SK-N-SH (cell line): ENCODE results near the gene MPPED2. TPM values are rescaled to one million over a fixed set of nuclear protein-coding genes. Genes with fewer than 3 reads are reported as not detected.

Source experiments
- CTCF ChIA-PET: fragments of 300-600, 350-600 bp; formaldehyde crosslinking; extraction: SDS; loops from one replicate; lab custom pipeline; 2021; lab: Yijun Ruan, JAX
- POLR2A ChIA-PET: fragments of 350-600 bp; sonication (Branson Sonifier 250); formaldehyde crosslinking; extraction: SDS; loops from one replicate; lab custom pipeline; 2020; ENCODE audit warnings: antibody characterized with exemption, inconsistent platforms; lab: Yijun Ruan, JAX
- DNase-seq: peaks from one replicate; pipeline ENCODE4 v3.0.0; 2012
- H2AFZ ChIP-seq: fragments of 200-600 bp; sonication (generic); 2 replicates; pipeline ENCODE4 v1.8.1; 2016; ENCODE audit warnings: antibody characterized with exemption, mild to moderate bottlenecking, low read depth
- H3F3A ChIP-seq: fragments of 200-600 bp; sonication (generic); replicated peaks from 2 replicates; pipeline ENCODE3; 2016; ENCODE audit warnings: antibody characterized with exemption, mild to moderate bottlenecking; ENCODE audit not compliant: insufficient read depth
- H3K27ac ChIP-seq, 2 experiments: fragments of 200-500 bp in 1 of 2; fragments of 200-600 bp in 1 of 2; sonication (Bioruptor generic) in 1 of 2; sonication (generic), shearing (Covaris generic) in 1 of 2; 2 replicates each; pipeline versions ENCODE4 v1.5.1 to v1.6.1; 2014 to 2016; ENCODE audit warnings: low read depth in 2 of 2, inconsistent platforms in 1 of 2, low read length in 1 of 2, mild to moderate bottlenecking in 1 of 2, mixed read lengths in 1 of 2
- H3K27me3 ChIP-seq: fragments of 200-600 bp; sonication (generic), shearing (Covaris generic); 2 replicates; pipeline ENCODE4 v1.6.1; 2016; ENCODE audit warnings: mixed run types; ENCODE audit not compliant: insufficient read depth
- H3K36me3 ChIP-seq, 2 experiments: fragments of 200-500 bp in 1 of 2; fragments of 200-600 bp in 1 of 2; sonication (Bioruptor generic) in 1 of 2; sonication (generic) in 1 of 2; replicated peaks in 1 of 2; 2 replicates each; pipeline versions ENCODE3 to v1.5.1; 2014 to 2016; ENCODE audit warnings: low read length in 1 of 2, mild to moderate bottlenecking in 1 of 2; ENCODE audit not compliant: insufficient read depth in 2 of 2, control insufficient read depth in 1 of 2
- H3K4me1 ChIP-seq, 2 experiments: fragments of 200-500 bp in 1 of 2; fragments of 200-600 bp in 1 of 2; sonication (Bioruptor generic) in 1 of 2; sonication (generic), shearing (Covaris generic) in 1 of 2; 2 replicates each; pipeline versions ENCODE4 v1.5.1 to v1.6.1; 2014 to 2016; ENCODE audit warnings: low read depth in 1 of 2, low read length in 1 of 2, mixed run types in 1 of 2; ENCODE audit not compliant: insufficient read depth in 2 of 2, control insufficient read depth in 1 of 2
- H3K4me2 ChIP-seq: fragments of 200-600 bp; sonication (generic), shearing (Covaris generic); 2 replicates; pipeline ENCODE4 v1.6.1; 2017; ENCODE audit warnings: mixed run types
- H3K4me3 ChIP-seq, 2 experiments: fragments of 200-500 bp in 1 of 2; fragments of 200-600 bp in 1 of 2; sonication (Bioruptor generic) in 1 of 2; sonication (generic), shearing (Covaris generic) in 1 of 2; 2 replicates each; pipeline versions ENCODE4 v1.5.1 to v1.8.1; 2014 to 2016; ENCODE audit warnings: low read depth in 2 of 2, inconsistent platforms in 1 of 2, low read length in 1 of 2, mild to moderate bottlenecking in 1 of 2, mixed read lengths in 1 of 2, moderate library complexity in 1 of 2
- H3K79me2 ChIP-seq: fragments of 200-600 bp; sonication (generic); 2 replicates; pipeline ENCODE4 v1.8.1; 2017; ENCODE audit warnings: mild to moderate bottlenecking; ENCODE audit not compliant: insufficient read depth
- H3K9ac ChIP-seq: fragments of 200-600 bp; sonication (generic); 2 replicates; pipeline ENCODE4 v1.6.1; 2017; ENCODE audit warnings: mixed run types
- H3K9me2 ChIP-seq: fragments of 200-600 bp; sonication (generic); 2 replicates; pipeline ENCODE4 v1.6.1; 2017; ENCODE audit warnings: mixed run types
- H3K9me3 ChIP-seq: fragments of 200-600 bp; sonication (generic); 2 replicates; pipeline ENCODE4 v1.6.1; 2017; ENCODE audit warnings: mixed run types, mild to moderate bottlenecking, moderate library complexity
- H4K20me1 ChIP-seq: fragments of 200-600 bp; sonication (generic); 2 replicates; pipeline ENCODE4 v1.6.1; 2017; ENCODE audit warnings: mild to moderate bottlenecking, mixed run types; ENCODE audit not compliant: insufficient read depth
- CTCF ChIP-seq: fragments of 200-600 bp; sonication (generic); IDR thresholded peaks from 2 replicates; pipeline ENCODE4 v1.6.1; 2017; ENCODE audit warnings: antibody characterized with exemption, mild to moderate bottlenecking, moderate library complexity
- ELF1 ChIP-seq: IDR thresholded peaks from 2 replicates; pipeline ENCODE4 v1.4.0; 2012
- EP300 ChIP-seq, 2 experiments: IDR thresholded peaks; 2 replicates each; pipeline versions ENCODE4 v1.4.0 to v1.6.1; 2012; ENCODE audit warnings: borderline replicate concordance in 1 of 2, low read depth in 1 of 2, low read length in 1 of 2
- FOXM1 ChIP-seq: IDR thresholded peaks from 2 replicates; pipeline ENCODE4 v1.4.0; 2012; ENCODE audit warnings: low read depth, mild to moderate bottlenecking
- GABPA ChIP-seq: IDR thresholded peaks from 2 replicates; pipeline ENCODE4 v1.4.0; 2012; ENCODE audit warnings: low read depth, mild to moderate bottlenecking
- IRF3 ChIP-seq: fragments of 150-350 bp; IDR thresholded peaks from 2 replicates; pipeline ENCODE4 v1.6.1; 2016; ENCODE audit warnings: mild to moderate bottlenecking, low read depth, low read length
- JUND ChIP-seq: IDR thresholded peaks from 2 replicates; pipeline ENCODE4 v1.4.0; 2012
- MAX ChIP-seq: IDR thresholded peaks from 2 replicates; pipeline ENCODE4 v1.4.0; 2012; ENCODE audit warnings: low read depth
- MXI1 ChIP-seq: IDR thresholded peaks from 2 replicates; pipeline ENCODE4 v1.6.1; 2012; ENCODE audit warnings: mild to moderate bottlenecking, low read depth, low read length, improper control_type of control experiment
- NFIC ChIP-seq: IDR thresholded peaks from 2 replicates; pipeline ENCODE4 v1.4.0; 2012; ENCODE audit warnings: borderline replicate concordance
- NRF1 ChIP-seq: IDR thresholded peaks from 2 replicates; pipeline ENCODE4 v1.6.1; 2012; ENCODE audit warnings: low read depth, mild to moderate bottlenecking, low read length
- PBX3 ChIP-seq: IDR thresholded peaks from 2 replicates; pipeline ENCODE4; 2012
- RAD21 ChIP-seq: IDR thresholded peaks from 2 replicates; pipeline ENCODE4 v1.6.1; 2012; ENCODE audit warnings: mild to moderate bottlenecking, low read length
- RCOR1 ChIP-seq: fragments of 150-350 bp; IDR thresholded peaks from 2 replicates; pipeline ENCODE4 v1.6.1; 2017; ENCODE audit warnings: antibody characterized with exemption, low read length
- RXRA ChIP-seq: IDR thresholded peaks from 2 replicates; pipeline ENCODE4 v1.4.0; 2012; ENCODE audit warnings: low read depth, mild to moderate bottlenecking, borderline replicate concordance
- SIN3A ChIP-seq: IDR thresholded peaks from 2 replicates; pipeline ENCODE4 v1.6.1; 2012; ENCODE audit warnings: low read depth, mild to moderate bottlenecking, low read length, moderate library complexity, borderline replicate concordance
- SMC3 ChIP-seq: IDR thresholded peaks from 2 replicates; pipeline ENCODE4 v1.6.1; 2012; ENCODE audit warnings: low read depth, low read length, improper control_type of control experiment
- YY1 ChIP-seq: IDR thresholded peaks from 2 replicates; pipeline ENCODE4 v1.4.0; 2012; ENCODE audit warnings: low read depth, mild to moderate bottlenecking
- ZBTB33 ChIP-seq: IDR thresholded peaks from 2 replicates; pipeline ENCODE4 v1.4.0; 2012; ENCODE audit warnings: low read depth, borderline replicate concordance
- WGBS: methylation state at CpG from one replicate; pipeline ENCODE4 v1.1.6; 2017; ENCODE audit warnings: low lambda C conversion rate; 5-methylcytosine and 5-hydroxymethylcytosine counted together
- polyA plus RNA-seq, 3 experiments: library from polyadenylated mRNA; depleted of rRNA; stranded (reverse); fragments of >200 nt; gene quantifications; 2 replicates each; pipeline ENCODE4 v1.2.3, GENCODE V29; 2012

MPPED2 gene
- polyA plus RNA-seq, 1 of the 3 experiments (the other 2 are of a cell fraction): 0.05 TPM

- no peak for TF ChIP-seq MAX
Measured at GRCh38 chr11:30452842-30453241, 133.3 kb downstream of the MPPED2 start (continued).

- H3K79me2 ChIP-seq: no peaks in the 10 kb centered on the region
- ChIA-PET CTCF (no interaction called here), POLR2A (no interaction called here)
- H3K9ac ChIP-seq: no peak overlapping the region
- no peak overlapping the region for H2AFZ ChIP-seq
- no peak overlapping the region for H3K4me2 ChIP-seq
- no peak for DNase-seq
- H3K4me3 ChIP-seq: no peak overlapping the region
- no peak overlapping the region for H3K27ac ChIP-seq
- no peaks in the 10 kb centered on the region for H4K20me1 ChIP-seq
- TF ChIP-seq RCOR1 (no peak), CTCF (no peak), RAD21 (no peak), YY1 (no peak), PBX3 (no peak), SMC3 (no peak), IRF3 (no peak), RXRA (no peak), EP300 (IDR thresholded peaks at IDR 0.05; ENCODE audit: borderline replicate concordance in 1 of 2, low read depth in 1 of 2, low read length in 1 of 2) (no peak), JUND (no peak), NRF1 (no peak), ZBTB33 (no peak), FOXM1 (no peak), SIN3A (no peak), NFIC (no peak), GABPA (no peak), ELF1 (no peak), MXI1 (no peak)
- no peaks in the 10 kb centered on the region; a peak in 1 of 4 replicates for H3K4me1 ChIP-seq
- 29% methylated on average over 4 of the region's 4 CpGs for WGBS
- no peaks in the 10 kb centered on the region for H3F3A ChIP-seq
- H3K9me3 ChIP-seq: no peaks in the 10 kb centered on the region
- no peaks in the 10 kb centered on the region for H3K36me3 ChIP-seq
- no peaks in the 10 kb centered on the region for H3K9me2 ChIP-seq
- no peaks in the 10 kb centered on the region for H3K27me3 ChIP-seq
Measured at GRCh38 chr11:30452114-30452513, 134.0 kb downstream of the MPPED2 start.
